C1 segment of cervical spinal cord (tissue), 14 donors: Measurements from ENCODE around the gene RSRP1.
"Not testable (repeated sequence)": the region's sequence is repeated elsewhere in the genome, so short reads cannot be mapped to it uniquely, and the experiment has no call there.

Experiments
- DNase-seq, 14 donors: peaks; one replicate each; lab custom pipeline; 2025; lab: John Stamatoyannopoulos, UW

RSRP1 gene

GRCh38 chr1:25247024-25247828 lies at the start of gene RSRP1:
Gene RSRP1 (minus strand): TSS chr1:25247454. CDS start chr1:25246963, 491 bp downstream.
- DNase-seq: peak; percentile 95 to 100 (median 98)

GRCh38 chr1:25296501-25296900 lies 49.2 kb upstream of the RSRP1 start:
- not testable (repeated sequence) for DNase-seq

GRCh38 chr1:25294889-25295826 lies 47.9 kb upstream of the RSRP1 start:
- not testable (repeated sequence) for DNase-seq

GRCh38 chr1:25293426-25293825 lies 46.2 kb upstream of the RSRP1 start:
- DNase-seq: not testable (repeated sequence)

GRCh38 chr1:25290043-25290442 lies 42.8 kb upstream of the RSRP1 start:
- not testable (repeated sequence) for DNase-seq

GRCh38 chr1:25288573-25289101 lies 41.4 kb upstream of the RSRP1 start:
- DNase-seq: not testable (repeated sequence)

- not testable (repeated sequence) for DNase-seq
These were observed 39.9 kb upstream of the RSRP1 start for GRCh38 chr1:25287164-25287563.

- not testable (repeated sequence) for DNase-seq
These were observed 38.6 kb upstream of the RSRP1 start for GRCh38 chr1:25285862-25286261.

- not testable (repeated sequence) for DNase-seq
These were observed 32.4 kb upstream of the RSRP1 start for GRCh38 chr1:25279693-25280111.

- not testable (repeated sequence) for DNase-seq
These were observed 31.5 kb upstream of the RSRP1 start for GRCh38 chr1:25278790-25279189.

- not testable (repeated sequence) for DNase-seq
These were observed 31.1 kb upstream of the RSRP1 start for GRCh38 chr1:25278358-25278757.

- DNase-seq: not testable (repeated sequence)
These were observed 30.0 kb upstream of the RSRP1 start for GRCh38 chr1:25277295-25277694.

- DNase-seq: not testable (repeated sequence)
These were observed 28.4 kb upstream of the RSRP1 start for GRCh38 chr1:25275648-25276047.

- not testable (repeated sequence) for DNase-seq
These were observed 25.0 kb upstream of the RSRP1 start, which contains the start of gene RHD for GRCh38 chr1:25272238-25272637. Gene RHD (plus strand): TSS chr1:25272509. CDS start chr1:25272548, 39 bp downstream.

GRCh38 chr1:25268143-25268760 lies 21.0 kb upstream of the RSRP1 start:
- DNase-seq: not testable (repeated sequence)

- DNase-seq: peak in 11 of 14 donors; percentile 7 to 78 (median 64)
These were observed 20.3 kb upstream of the RSRP1 start for GRCh38 chr1:25267288-25268142.

GRCh38 chr1:25266554-25267287 lies 19.5 kb upstream of the RSRP1 start:
- DNase-seq: peak in 1 of 14 donors; percentile 23

- DNase-seq: not testable (repeated sequence)
These were observed 13.1 kb upstream of the RSRP1 start for GRCh38 chr1:25260336-25260735.

GRCh38 chr1:25259813-25260212 lies 12.6 kb upstream of the RSRP1 start:
- not testable (repeated sequence) for DNase-seq
